NCI-H187 (cell line): ENCODE measurements around the gene CLEC4G.

ENCODE experiments used
- DNase-seq, 2 experiments: peaks; one replicate each; lab custom pipeline; 2025; lab: John Stamatoyannopoulos, UW

The CLEC4G gene

DNA sequence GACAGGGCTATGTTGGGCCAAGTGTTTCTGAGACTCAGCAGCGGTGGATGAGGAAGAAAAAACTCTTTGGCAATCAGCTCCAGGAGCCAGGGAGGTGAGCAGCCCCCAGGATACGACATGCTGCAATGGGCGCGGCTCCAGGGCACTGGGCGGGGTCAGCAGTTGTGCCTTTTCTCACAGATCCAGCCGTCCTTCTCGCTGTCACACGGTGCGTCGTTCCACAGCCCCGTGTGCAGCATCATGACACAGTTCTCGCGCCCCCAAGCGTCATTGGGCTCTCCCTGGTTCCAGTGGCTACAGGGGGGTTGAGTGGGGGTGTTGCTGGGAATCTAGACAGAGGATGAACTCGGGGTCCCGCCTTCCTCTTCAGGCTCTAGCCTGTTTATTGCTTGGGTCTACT is 2.7 kb downstream of the CLEC4G start:
- no peak for DNase-seq

DNA sequence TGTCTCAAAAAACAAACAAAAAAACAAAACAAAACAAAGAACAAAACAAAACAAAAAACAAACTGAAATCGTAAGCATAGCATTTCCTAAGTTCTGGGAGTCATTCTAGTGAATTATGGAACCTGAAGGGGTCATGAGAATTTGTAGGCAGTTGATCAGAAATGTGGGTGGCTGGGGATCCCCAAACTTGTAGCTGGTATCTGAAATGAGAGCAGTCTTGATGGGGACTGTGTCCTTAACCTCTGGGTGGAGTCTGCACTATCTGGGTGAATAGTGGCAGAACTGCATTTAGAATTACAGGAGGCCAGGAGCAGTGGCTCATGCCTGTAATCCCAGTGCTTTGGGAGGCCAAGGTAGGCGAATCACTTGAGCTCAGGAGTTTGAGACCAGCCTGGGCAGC is 6.1 kb downstream of the CLEC4G start:
- DNase-seq = no peak

DNA sequence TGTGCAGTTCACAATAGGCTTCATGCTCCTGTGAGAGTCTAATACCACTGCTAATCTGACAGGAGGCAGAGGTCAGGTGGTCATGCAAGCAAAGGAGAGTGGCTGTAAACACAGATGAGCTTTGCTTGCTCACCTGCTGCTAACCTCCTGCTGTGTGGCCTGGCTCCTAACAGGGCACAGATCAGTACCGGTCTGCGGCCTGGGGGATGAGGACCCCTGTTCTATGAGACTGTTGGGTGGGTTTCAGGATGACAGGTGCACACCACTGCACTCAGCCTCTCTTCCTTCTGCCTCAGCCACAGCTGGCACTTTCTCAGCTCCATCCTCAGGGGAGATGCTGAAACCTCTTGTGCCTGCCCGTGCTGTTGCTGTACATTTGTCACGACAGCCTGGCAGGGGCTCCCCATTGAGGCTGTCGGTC is 9.7 kb downstream of the CLEC4G start:
- DNase-seq = no peak

DNA sequence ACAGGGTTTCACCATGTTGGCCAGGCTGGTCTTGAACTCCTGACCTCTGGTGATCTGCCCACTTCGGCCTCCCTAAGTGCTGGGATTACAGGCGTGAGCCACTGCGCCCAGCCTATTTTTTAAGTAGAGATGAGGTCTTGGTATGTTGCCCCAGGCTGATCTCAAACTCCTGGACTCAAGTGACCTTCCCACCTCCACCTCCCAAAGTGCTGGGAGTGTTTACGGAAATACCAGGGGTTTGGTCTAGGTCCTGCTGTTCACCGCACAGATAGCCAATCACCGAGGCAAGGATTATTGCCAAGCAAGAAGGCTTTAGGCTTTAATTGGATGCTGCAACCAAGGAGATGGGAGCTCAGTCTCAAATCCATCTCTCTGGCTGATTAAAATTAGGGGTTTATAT is 11.6 kb downstream of the CLEC4G start:
- DNase-seq = no peak

DNA sequence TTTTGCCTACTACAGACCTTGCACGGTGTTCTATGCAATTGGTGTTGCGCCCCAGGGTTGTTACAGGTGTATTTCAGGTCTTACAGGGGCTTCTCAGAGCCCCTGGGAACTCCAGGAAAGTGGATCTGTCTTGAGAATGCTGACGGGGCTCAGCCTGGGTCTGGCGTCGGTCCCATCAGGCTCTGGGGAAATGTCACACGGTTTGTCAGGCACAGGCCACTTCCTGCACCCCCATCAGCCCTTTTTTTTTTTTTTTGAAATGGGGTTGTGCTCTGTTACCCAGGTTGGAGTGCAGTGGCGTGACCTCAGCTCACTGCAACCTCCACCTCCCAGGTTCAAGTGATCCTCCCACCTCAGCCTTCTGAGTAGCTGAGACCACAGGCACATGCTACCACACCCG is 13.2 kb downstream of the CLEC4G start:
- no peak for DNase-seq

DNA sequence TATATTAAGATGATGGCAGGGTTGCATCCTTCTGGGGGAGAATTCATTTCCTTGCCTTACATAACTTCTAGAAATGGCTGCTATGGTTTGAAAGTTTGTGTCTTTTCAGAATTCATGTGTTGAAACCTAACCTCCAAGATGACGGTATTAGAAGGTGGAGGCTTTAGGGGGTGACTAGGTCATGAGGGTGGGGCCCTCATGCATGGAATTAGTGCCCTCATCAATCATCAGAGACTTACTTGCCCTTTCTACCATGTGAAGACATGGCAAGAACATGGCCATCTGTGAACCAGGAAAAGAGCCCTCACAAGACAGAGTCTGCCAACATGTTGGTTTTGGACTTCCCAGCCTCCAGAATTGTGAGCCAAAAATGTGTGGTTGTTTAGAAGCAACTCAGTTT is 15.1 kb downstream of the CLEC4G start:
- no peak for DNase-seq

DNA sequence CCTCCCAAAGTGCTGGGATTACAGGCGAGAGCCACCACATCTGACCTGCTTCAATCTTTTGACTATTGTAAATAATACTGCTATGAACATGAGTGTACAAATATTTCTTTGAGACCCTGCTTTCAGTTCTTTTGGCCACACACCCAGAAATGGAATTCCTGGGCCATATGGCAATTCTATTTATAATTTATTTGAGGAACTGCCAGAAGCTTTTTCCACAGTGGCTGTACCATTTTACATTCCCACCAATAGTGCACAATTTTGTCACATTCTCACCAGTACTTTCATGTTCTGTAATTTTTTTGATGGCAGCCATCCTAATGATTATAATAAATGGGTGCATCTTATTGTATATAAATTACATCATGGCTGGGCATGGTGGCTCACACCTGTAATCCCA is 16.2 kb downstream of the CLEC4G start:
- no peak for DNase-seq

DNA sequence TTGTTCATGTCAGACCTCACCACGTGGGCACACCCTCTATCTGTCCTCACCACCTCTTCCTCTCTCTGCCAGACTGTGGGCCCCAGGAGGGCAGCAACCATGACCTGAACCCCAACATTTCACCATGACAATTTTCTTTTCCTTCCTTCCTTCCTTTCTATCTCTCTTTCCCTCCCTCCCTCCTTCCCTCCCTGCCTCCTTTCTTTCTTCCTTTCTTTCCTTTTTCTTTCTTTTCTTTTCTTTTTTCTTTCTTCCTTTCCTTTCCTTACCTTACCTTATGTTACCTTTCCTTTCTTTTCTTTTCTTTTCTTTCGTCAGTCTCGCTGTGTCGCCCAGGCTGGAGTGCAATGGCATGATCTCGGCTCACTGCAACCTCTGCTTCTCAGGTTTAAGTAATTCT is 21.3 kb downstream of the CLEC4G start:
- DNase-seq = no peak

DNA sequence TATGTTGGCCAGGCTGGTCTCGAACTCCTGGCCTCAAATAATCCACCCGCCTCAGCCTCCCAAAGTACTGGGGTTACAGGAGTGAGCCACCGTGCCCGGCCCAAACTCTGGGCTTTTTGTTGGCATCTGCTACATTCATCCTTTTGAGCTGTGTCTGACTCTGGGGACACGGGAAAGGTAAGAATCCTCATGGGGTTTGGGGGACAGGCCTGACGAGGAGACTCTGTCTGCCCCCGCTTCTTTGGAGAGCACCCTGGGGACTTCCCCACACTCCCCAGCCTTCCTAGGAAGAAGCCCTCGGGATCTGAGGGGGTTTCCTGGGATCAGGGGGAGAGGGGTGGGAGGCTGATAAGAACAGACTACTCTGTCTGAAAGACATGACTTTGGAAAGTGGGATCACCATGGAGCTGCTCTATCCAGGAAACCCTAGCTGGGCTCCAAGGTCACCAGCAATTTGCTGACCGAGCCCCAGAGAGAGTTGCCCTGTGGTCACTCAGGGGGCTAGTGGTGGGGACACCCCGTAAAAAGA is 21.9 kb downstream of the CLEC4G start:
- DNase-seq = no peak

DNA sequence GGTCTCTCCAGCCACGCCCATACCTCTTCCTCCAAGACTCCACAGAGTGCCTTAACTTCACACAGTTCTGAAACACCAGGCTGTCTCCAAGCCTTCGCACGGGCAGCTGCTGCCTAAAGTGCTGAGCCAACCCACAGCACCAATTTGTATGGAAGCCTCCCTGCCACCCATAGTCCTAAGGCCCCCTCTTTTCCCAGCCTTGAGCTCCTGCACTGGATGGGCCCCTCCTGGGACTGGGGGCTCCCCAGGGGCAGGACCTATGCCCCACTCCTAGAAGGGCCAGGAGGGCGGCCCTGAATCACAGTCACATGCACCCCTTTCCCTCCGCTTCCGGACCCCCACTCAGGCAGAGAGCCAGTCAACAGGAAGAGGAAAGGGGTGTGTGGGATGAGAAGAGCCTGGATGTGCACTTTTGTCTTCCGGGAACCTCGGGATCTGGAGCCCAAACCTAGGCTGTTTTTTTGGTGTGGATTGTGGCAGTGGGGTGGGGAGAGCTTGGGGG is 24.9 kb downstream of the CLEC4G start:
- DNase-seq = no peak

DNA sequence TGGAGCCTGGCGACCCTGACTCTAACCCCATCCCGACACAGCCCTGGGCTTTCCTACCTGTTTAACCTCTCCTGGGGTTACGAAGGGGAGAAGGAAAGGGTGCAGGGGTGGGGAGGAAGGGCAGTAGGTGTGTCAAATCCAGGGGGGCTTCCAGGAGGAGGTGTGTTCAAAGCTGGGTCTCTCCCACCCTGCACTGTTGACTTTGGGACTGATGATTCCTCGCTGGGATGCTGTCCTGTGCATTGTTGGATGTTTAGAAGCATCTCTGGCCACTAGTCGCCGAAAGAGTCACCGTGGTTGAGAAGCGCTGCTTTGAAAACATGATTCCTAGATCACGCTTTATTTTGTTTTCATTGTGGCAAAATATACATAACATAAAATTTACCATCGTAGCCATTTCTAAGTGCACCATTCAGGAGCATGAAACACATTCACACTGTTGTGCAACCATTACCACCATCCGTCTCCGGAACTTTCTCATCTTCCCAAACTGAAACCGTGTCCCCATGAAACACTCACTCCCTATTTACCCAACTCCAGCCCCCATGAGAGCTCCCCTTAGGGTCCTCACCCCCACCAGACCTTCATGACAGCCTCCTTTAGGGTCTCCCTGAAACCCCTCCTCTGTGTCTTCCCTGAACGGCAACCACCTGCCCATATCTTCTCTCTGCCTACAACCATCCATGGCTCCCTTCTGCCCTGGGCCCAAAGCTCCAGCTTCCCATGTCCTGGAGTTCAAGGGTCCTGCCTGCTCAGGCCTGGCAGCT is 25.5 kb downstream of the CLEC4G start:
- no peak for DNase-seq

DNA sequence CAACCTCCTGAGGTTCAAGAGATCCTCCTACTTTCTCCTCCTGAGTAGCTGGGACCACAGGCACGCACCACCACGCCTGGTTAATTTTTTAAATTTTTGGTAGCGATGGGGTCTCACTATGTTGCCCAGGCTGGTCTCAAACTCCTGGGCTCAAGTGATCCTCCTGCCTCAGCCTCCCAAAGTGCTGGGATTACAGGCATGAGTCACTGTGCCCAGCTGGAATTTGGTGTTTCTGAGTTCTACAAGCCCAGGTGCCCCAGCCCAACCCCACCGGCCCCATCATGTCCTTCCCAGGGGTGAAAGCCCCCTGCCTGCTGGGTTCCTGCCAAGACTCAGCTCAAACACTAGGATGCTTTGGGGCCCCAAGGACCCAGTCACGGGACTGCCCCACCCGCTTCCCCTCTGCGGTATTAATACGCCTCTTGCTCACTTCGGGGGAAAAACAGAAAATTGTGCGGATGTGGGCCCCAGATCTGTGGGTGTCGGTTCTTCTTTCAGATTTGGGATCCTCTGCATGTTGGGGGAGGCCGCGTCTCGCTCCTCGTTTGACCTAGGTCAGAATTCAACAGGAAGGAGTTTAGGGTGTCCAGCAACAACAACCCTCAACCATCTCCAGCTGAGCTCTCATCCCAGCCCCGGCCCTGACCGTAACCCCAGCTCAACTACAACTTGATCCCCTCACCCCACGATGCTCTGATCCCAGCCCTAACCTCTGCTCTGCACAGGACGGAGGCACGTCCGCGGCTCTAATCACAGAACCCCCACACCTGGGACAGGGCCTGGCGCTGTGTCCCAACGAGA is 26.3 kb downstream of the CLEC4G start:
- DNase-seq = no peak

DNA sequence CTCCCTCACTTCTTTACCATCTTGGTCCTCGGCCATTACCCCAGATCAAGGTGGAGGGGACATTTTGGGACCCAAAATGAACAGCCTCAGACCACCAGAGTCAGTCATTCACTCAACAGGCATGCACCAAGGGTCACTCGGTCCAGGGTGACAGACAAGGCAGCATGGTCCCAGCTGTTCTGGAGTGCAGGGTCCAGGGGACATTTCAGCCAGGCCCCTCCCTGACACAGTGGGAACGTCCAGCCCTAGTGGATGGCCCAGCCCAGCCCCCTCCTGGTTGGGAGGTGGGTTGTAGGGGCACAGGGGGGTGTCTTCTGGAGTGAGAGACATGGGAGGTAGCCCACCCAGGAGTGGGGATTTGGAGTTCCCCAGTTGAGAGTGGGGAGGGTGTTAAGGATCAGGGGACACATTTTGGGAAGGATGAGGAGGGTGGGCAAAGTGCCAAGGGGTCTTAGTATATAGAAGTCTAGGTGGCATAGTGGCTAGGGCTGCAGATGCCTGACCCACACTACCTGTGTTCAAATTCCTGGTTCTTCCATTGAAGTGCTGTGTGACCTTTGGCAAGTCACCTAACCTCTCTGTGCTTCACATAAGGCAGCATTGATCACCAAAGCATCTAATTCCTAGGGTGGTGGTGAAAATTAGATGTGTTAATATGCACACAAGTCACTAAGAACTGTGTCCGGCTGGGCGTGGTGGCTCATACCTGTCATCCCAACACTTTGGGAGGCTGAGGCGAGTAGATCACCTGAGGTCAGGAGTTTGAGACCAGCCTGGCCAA is 27.4 kb downstream of the CLEC4G start:
- no peak for DNase-seq

DNA sequence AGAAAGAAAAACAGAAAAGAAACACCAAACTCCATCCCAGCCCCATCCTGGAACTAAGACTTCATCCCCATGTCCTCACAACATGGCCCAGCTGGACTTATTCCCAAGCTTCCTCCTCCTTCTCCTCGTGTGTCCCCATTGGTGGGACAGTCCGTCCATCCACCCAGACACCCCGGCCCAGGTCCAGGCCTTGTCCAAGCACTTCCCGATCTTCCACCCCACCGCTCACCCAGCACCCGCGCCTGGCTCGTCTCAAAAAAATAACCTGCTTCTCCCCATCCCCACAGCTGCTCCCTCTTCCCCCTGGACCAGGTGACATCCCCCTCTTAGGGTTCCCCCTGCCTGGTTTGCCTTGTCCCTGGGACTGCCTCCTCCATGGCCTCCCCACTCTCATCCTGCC is 28.6 kb downstream of the CLEC4G start:
- no peak for DNase-seq

DNA sequence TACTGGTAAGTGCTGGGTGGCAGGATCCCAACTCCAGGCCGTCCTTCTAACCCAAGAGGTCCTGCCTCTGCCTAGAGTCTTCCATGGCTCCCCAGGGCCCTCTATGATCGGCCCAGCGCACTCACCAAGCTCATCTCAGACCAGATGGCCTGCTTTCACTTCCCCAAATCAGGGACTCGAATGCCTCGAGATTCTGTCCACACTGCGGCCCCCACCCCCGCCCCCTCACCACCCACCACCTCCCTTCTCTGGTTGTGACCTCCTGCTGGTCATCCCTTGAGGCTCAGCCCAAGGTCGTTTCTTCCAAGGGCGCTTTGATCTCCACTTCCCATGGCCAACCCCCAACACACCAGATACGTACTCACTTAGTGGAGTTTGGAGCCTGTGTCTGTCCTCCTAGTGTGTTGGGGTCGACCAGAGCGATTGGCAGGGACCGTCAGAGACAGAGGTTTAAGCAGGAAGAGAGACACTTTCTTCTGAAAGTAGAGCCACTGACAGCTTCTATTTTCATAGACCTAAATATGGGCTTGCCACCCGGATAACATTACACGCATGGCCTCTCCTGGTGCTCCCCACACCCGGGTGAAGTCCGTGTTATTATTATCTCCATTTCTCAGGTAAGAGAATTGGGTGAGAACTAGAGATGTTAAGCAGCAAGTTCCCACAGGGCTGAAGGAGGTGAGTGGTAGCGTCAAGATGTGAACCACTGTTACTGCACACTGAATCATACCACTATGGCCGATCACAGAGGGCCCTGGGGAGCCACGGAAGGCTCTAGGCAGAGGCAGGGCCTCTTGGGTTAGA is 30.1 kb downstream of the CLEC4G start, which contains the start of gene FCER2:
TSS of gene FCER2 (minus strand) at position 478 of the 804 bp plus-strand sequence. CDS start 2,371 bp downstream, outside the sequence.
- DNase-seq = no peak

DNA sequence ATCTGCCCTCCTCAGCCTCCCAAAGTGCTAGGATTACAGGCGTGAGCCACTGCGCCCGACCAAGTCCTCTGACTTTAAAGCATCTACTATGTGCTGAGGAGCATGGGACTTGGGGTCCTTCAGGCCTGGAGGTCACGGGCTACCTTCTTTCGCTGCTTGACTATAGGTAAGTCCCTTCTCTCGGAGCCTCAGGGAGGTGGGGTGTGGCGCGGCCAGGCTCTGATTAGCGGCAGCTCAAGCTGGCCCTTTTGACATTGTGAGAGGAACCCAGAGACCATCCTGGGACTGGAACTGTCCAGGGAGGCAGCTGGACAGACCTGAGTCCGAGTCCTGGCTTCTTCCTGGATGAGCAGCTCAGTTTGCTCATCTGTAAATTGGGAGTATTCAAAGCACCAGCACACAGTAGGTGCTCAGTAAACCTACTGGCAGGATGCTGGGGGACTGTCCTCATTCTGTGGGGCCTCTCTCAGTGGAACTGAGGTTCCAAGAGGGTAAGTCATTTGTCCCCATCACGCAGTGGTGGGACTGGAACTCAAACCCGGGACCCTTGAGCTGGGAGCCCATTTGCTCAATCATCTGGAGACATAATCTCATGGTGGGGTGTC is 30.8 kb downstream of the CLEC4G start:
- no peak for DNase-seq

DNA sequence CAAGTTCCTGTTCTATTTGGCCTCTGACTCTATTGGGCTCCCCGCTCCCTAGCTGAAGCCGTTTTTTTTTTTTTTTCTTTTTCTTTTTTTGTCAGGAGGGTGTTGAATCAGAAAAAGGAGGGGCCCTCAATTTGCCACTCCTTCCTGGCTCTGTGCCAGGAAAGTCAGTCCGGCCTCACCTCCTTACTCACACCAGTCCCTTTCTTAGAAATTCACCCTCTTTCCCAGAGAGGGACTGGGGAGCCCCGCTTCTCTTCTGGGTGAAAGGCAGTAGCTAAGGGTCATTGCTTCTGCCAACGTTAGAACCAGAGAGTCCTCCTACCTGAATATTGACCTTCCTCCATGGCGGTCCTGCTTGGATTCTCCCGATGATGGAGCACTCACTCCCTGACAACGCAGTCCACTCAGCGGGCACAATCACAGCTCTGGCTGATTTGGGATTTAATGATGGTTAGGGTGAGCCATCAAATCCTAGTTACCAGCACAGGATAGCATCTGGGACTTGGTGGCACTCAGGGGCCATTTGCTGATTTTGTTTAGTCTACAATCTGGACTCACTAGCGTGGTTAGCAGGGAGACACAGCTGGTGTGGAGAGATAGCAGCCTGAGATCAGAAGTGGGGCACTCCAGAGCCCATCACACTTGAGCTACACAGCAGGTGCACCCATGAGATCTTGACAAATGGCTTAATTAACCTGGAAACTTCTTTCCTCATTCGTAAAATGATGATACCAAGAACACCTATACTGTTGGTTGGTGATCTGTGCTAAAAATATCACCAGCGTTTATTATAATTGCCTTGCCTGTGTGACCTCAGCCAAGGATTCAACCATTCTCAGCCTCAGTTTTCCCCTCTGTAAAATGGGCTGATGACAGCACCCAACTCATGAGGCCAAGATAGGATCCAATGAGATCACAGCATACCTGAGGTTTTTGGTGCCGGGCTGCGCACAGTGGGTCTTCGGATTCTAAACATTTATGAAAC is 32.2 kb downstream of the CLEC4G start:
- no peak for DNase-seq

DNA sequence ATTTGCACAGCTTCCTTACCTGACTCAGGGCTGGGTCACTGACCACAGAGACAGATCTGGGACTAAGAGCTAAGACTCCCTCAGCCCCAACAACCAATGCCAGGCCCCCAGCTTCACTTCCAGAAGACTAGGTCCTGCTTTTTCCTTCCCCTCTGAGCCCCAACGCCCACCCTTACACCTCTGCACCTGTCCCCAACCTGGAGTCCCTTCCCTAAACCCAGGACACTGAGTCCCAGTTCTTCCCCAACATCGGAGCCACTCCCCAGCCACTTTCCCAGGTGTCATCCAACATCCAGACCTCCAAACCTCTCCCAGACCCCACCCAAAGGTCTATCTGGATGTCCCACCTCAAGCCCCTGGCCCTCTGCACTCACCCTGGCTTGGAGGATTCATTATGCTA is 32.9 kb downstream of the CLEC4G start:
- no peak for DNase-seq

DNA sequence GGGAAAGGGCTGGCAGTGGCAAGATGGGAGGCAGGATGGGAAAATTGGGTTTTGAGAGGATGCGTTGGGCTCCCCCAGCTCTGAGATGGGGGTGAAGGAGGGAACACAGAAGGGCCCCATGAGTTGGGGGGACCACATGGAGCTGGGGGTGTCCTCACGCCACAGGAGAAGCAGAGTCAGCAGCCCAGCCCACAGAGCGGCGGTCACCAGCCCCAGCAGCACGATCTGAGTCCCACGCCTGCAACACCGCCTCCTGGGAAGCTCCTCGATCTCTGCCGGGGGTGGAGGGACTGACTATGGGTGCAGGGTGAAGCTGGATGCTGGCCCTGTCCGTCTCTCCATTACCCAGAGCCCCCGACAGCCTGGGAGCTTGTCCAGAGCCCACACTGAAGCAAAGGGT is 33.3 kb downstream of the CLEC4G start:
- no peak for DNase-seq
